SU-DHL-6 (cell line): ENCODE measurements around the gene KIRREL2.

Source experiments
- H2AFZ ChIP-seq: fragments of 200-600 bp; sonication (generic); 2 replicates; pipeline ENCODE4 v1.6.1; 2014; ENCODE audit warnings: low read depth, mild to moderate bottlenecking, moderate library complexity, mixed read lengths, antibody characterized with exemption, low read length; ENCODE audit not compliant: severe bottlenecking
- H3F3A ChIP-seq: fragments of 200-600 bp; shearing (Covaris generic); 2 replicates; pipeline ENCODE4 v1.6.0; 2016; ENCODE audit warnings: antibody characterized with exemption, mild to moderate bottlenecking; ENCODE audit not compliant: insufficient read depth
- H3K27ac ChIP-seq: fragments of 200-600 bp; sonication (generic); 2 replicates; pipeline ENCODE4 v1.5.1; 2016; ENCODE audit warnings: low read depth, mild to moderate bottlenecking, low read length, moderate library complexity, mixed read lengths
- H3K27me3 ChIP-seq: fragments of 200-600 bp; sonication (generic), shearing (Covaris generic); 2 replicates; pipeline ENCODE4 v1.6.0; 2014; ENCODE audit warnings: mild to moderate bottlenecking, low read length
- H3K36me3 ChIP-seq: fragments of 200-600 bp; sonication (generic); 2 replicates; pipeline ENCODE4 v1.6.1; 2014; ENCODE audit warnings: mild to moderate bottlenecking, low read length, mixed read lengths
- H3K4me2 ChIP-seq: fragments of 300-600, 200-600 bp; shearing (Covaris generic), sonication (generic); 2 replicates; pipeline ENCODE4 v1.6.0; 2014; ENCODE audit warnings: low read length, low read depth, mild to moderate bottlenecking; ENCODE audit not compliant: poor library complexity, severe bottlenecking
- H3K4me3 ChIP-seq: fragments of 200-600 bp; sonication (generic); 2 replicates; pipeline ENCODE4 v1.5.1; 2014; ENCODE audit warnings: antibody characterized with exemption, low read length, mild to moderate bottlenecking, mixed read lengths; ENCODE audit not compliant: insufficient read depth, poor library complexity, severe bottlenecking
- H3K79me2 ChIP-seq: fragments of 200-600 bp; sonication (generic); 2 replicates; pipeline ENCODE4 v1.6.1; 2014; ENCODE audit warnings: mild to moderate bottlenecking, low read length, moderate library complexity; ENCODE audit not compliant: insufficient read depth
- H3K9ac ChIP-seq: fragments of 200-600 bp; sonication (generic); 2 replicates; pipeline ENCODE4 v1.7.0; 2014; ENCODE audit warnings: mild to moderate bottlenecking, low read length
- H3K9me2 ChIP-seq: fragments of 200-600 bp; sonication (generic); replicated peaks from 2 replicates; pipeline ENCODE4 v1.6.1; 2014; ENCODE audit warnings: low read length; ENCODE audit not compliant: insufficient read depth
- H3K9me3 ChIP-seq: fragments of 200-600 bp; sonication (generic); 2 replicates; pipeline ENCODE4 v1.6.1; 2014; ENCODE audit warnings: low read length, mixed read lengths; ENCODE audit not compliant: insufficient read depth
- H4K20me1 ChIP-seq: fragments of 200-600 bp; sonication (generic); 2 replicates; pipeline ENCODE4 v1.6.1; 2014; ENCODE audit warnings: low read depth, mild to moderate bottlenecking, antibody characterized with exemption, low read length, moderate library complexity, mixed read lengths
- EZH2phosphoT487 ChIP-seq: fragments of 200-600 bp; sonication (generic), shearing (Covaris generic); conservative IDR thresholded peaks from 2 replicates; pipeline ENCODE4 v1.6.1; 2018; ENCODE audit warnings: mild to moderate bottlenecking, antibody characterized with exemption, low read length, moderate library complexity, mixed read lengths
- TF ChIP-seq, protein P1 (sequence below): fragments of 200-600 bp; sonication (generic); IDR thresholded peaks from one replicate; pipeline ENCODE4 v1.5.1; 2017; ENCODE audit warnings: antibody characterized with exemption, mild to moderate bottlenecking, low read length, moderate library complexity; ENCODE audit not compliant: insufficient read depth, poor library complexity, severe bottlenecking

Gene KIRREL2

DNA sequence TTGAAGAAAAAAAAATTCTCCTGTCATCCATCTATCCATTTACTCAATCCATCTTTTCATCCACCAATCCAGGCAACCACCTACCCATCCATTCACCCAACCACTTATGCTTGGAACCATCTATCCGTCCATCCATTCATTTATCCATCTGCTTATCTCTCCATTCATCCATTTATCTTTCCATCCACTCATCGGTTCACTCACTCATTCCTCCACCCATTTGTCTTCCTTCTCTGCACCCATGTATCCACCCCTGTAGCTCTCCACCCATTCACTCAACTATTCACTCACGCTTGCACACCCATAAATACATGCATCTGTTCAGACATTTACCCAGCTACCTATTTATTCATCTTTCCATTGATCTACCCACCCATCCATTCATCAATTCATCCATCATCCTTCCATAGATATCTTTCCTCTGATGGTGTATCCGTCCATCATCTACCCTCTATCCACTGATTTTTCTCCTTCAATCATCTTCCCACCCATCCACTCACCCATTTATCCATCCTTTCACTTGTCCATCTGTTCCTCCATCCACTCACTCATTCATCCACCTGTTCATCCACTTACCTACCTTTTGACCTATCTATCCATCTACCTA is 13.9 kb upstream of the KIRREL2 start:
- Histone ChIP-seq H3K9me2 (no peaks in the 10 kb centered on the region), H2AFZ (no peak overlapping the region), H3K79me2 (no peaks in the 10 kb centered on the region), H3K4me2 (no peak overlapping the region), H3F3A (no peaks in the 10 kb centered on the region), H3K27me3 (no peaks in the 10 kb centered on the region), H3K9ac (no peak overlapping the region), H3K36me3 (no peaks in the 10 kb centered on the region), H3K9me3 (no peaks in the 10 kb centered on the region), H3K27ac (no peak overlapping the region), H4K20me1 (no peaks in the 10 kb centered on the region), H3K4me3 (no peak overlapping the region)
- no peak for TF ChIP-seq EZH2phosphoT487
- TF ChIP-seq, protein P1, sequence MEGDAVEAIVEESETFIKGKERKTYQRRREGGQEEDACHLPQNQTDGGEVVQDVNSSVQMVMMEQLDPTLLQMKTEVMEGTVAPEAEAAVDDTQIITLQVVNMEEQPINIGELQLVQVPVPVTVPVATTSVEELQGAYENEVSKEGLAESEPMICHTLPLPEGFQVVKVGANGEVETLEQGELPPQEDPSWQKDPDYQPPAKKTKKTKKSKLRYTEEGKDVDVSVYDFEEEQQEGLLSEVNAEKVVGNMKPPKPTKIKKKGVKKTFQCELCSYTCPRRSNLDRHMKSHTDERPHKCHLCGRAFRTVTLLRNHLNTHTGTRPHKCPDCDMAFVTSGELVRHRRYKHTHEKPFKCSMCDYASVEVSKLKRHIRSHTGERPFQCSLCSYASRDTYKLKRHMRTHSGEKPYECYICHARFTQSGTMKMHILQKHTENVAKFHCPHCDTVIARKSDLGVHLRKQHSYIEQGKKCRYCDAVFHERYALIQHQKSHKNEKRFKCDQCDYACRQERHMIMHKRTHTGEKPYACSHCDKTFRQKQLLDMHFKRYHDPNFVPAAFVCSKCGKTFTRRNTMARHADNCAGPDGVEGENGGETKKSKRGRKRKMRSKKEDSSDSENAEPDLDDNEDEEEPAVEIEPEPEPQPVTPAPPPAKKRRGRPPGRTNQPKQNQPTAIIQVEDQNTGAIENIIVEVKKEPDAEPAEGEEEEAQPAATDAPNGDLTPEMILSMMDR, result no peak

DNA sequence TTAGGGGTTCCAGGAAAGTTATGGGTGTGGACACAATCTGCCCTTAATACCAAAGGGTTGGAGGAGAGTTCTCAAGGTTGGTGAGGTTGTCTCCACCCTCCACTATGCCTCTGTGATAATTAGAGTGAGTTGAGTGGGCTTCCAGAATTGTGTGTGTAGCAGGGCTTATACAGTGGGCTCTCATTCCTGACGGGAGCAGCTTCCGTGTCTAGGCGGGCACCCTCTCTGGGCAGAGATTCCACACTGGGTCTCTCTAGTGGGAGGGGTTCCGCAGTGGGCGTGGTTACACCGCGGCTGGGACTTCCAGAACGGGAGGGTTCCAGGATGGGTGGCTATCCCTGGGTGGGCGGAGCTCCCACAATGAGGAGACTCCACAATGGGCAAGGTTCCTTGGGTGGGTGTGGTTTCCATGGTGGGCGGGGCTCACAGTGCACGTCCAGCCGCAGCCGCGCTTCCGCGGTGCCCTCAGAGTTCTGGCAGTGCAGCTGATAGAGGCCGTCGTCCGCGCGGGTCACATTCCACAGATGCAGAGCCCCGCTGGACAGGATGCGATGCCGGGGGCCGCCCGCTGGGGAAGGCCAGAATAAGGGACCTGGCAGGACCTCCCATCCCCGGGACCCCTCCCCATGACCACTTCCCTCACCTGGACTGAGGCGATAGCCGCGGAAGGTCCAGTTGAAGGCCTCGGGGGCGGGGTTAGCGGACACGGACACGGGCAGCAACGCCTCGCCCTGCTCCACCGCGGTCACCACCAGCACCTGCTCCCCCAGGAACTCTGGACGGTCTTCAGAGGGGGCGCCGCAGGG is 12.8 kb upstream of the KIRREL2 start:
- TF ChIP-seq EZH2phosphoT487, result no peak
- TF ChIP-seq, protein P1, result no peak
- no peaks in the 10 kb centered on the region for H3K79me2 ChIP-seq
- no peak overlapping the region for H3K9ac ChIP-seq
- no peaks in the 10 kb centered on the region for H3K9me2 ChIP-seq
- no peaks in the 10 kb centered on the region for H4K20me1 ChIP-seq
- no peak overlapping the region for H2AFZ ChIP-seq
- no peaks in the 10 kb centered on the region for H3F3A ChIP-seq
- no peak overlapping the region for H3K27ac ChIP-seq
- no peaks in the 10 kb centered on the region for H3K9me3 ChIP-seq
- no peak overlapping the region for H3K4me2 ChIP-seq
- no peak overlapping the region for H3K4me3 ChIP-seq
- no peaks in the 10 kb centered on the region for H3K36me3 ChIP-seq
- no peaks in the 10 kb centered on the region for H3K27me3 ChIP-seq

DNA sequence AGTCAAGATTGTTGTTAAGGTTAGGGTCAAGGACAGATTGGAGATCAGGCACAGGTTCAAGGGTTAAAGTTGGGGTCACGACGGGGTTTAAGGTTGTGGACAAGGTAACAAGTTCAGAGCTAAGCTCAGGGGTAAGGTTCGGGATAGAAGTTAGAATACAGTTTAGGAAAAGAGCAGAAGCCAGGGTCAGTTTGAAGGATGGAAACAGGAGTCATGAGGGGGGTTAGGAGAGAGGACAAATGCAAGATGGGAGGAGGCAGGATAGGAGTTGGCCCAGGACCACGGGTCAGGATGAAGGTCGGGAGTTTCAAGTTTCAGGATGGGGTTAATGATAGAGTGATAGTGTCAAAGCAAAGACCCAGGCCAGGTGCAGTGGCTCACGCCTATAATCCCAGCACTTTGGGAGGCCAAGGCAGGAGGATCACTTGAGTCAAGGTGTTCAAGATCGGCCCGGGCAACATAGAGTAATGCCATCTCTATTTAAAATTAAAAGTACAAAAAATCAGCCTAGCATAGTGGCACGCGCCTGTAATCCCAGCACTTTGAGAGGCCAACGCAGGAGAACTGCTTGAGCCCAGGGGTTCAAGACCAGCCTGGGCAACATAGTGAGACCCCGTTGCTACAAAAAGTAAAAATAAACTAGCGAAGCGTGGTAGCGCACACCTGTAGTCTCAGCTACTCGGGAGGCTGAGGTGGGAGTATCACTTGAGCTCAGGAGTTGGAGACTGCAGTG is 12.1 kb upstream of the KIRREL2 start:
- TF ChIP-seq EZH2phosphoT487, result no peak
- TF ChIP-seq, protein P1, result no peak
- Histone ChIP-seq H3K9me3 (no peaks in the 10 kb centered on the region), H3F3A (no peaks in the 10 kb centered on the region), H3K9ac (no peak overlapping the region), H3K36me3 (no peaks in the 10 kb centered on the region), H3K4me2 (no peak overlapping the region), H3K4me3 (no peak overlapping the region), H2AFZ (no peak overlapping the region), H3K79me2 (no peaks in the 10 kb centered on the region), H3K9me2 (no peaks in the 10 kb centered on the region), H4K20me1 (no peaks in the 10 kb centered on the region), H3K27me3 (no peaks in the 10 kb centered on the region), H3K27ac (no peak overlapping the region)
